HG03439 (cell line): ENCODE measurements around the gene FBP1.

Experiments
- ATAC-seq: cut with Tn5 transposase; IDR thresholded peaks from one replicate; pipeline ENCODE4 v1.9.1; 2021; ENCODE audit warnings: mild to moderate bottlenecking, moderate library complexity; ENCODE audit not compliant: unreplicated experiment

The FBP1 gene

GRCh38 chr9:94657021-94657725, 17.9 kb upstream of the FBP1 start:
- no peak for ATAC-seq

GRCh38 chr9:94656200-94656599, 16.9 kb upstream of the FBP1 start:
- no peak for ATAC-seq

GRCh38 chr9:94655739-94656138, 16.4 kb upstream of the FBP1 start:
- no peak for ATAC-seq

- ATAC-seq = no peak
These were observed 15.0 kb upstream of the FBP1 start for GRCh38 chr9:94654165-94654894.

DNA sequence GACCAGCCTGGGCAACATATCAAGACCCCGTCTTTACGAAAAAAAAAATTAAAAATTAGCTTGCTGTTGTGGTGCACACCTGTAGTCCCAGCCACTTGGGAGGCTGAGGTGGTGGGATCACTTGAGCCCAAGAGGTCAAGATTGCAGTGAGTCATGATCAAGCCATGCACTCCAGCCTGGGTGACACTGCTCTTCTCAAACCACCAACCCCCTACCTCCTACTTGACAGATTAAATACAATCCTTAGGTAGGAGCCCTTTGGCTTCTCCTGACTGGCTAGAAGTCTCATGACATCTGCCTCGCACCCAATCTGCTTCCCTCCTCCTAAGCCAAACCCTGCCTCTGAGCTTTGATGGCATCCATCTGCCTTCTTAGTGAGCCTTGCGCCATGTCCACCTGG, 11.6 kb upstream of the FBP1 start:
- no peak for ATAC-seq

- ATAC-seq = no peak
These were observed 9.9 kb upstream of the FBP1 start for GRCh38 chr9:94649100-94649819.

DNA sequence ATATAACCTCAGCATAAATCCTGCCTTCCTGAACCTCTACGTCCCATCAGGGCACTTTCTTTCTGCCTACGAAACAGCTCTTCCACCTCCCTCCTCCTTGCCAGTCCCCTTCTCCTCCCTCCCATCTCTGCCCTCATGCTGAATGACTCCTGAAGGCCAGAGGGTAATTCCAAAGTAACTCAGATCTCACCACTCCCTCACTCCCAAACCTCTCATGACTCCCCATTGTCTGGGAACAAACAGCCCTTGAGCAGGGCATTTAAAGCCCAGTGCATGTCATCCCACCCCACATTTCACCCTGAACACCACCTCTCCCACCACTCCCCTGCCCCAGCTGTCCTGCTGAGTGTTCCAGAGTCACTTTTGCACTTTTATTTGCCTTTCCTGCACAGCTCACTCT, 8.9 kb upstream of the FBP1 start:
- ATAC-seq = no peak

- no peak for ATAC-seq
These were observed 6.6 kb upstream of the FBP1 start for GRCh38 chr9:94645901-94646300.

DNA sequence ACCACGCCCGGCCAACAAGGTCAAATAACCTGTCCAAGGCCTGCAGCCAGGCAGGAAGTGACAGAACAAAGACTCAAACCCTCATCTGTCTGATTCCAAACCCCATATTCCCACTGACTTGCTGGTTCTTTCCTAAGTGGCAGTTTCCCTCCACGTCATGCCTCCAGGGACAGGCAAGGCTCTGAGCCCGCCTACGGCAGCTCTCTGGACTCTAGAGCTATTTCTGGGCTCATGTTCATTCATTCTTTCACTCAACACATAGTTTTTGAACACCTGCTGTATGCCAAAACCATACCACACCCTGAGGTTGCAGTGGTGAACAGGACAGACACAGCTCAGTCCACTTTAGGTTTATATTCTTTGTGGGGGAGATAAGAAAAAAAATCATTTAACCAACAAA, 5.2 kb upstream of the FBP1 start:
- no peak for ATAC-seq

DNA sequence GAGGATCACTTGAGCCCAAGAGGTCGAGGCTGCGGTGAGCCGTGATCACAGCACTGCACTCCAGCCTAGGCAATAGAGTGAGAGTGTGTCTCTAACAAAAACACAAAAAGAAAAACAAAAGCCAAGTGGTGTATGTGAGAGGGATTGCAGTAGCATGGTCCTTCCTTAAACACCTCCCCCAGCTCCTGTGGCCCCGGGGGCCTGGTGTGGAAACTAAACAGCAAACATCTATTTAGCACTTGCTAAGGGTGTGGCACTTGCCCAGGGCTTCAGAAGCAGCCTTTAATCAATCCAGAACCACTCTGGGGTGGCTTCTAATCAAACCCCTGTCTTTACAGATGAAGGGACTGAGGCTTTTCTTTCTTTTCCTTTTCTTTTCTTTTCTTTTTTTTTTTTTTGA, 4.4 kb upstream of the FBP1 start:
- no peak for ATAC-seq

DNA sequence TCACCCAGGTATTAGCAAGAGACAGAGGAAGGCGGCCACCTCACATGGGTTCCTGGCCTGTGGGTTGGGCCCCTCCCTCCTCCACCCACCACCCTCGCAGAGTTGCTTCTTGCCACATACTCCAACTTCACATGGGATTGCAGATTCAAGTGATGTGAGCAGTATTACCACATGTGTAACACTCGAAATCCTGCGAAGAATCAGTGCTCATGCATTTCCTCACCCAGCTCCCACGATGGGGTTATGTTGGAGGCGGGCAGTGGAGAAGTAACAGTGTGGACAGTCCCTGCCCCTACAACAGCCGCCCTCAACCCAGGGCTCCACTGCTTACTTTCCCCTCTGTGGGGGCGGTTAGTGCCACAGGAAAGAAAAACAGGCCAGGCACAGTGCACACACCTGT, 3.9 kb upstream of the FBP1 start:
- no peak for ATAC-seq

GRCh38 chr9:94642501-94642900, 3.2 kb upstream of the FBP1 start:
- ATAC-seq = no peak

GRCh38 chr9:94639999-94640376, 670 bp upstream of the FBP1 start:
- ATAC-seq = no peak

DNA sequence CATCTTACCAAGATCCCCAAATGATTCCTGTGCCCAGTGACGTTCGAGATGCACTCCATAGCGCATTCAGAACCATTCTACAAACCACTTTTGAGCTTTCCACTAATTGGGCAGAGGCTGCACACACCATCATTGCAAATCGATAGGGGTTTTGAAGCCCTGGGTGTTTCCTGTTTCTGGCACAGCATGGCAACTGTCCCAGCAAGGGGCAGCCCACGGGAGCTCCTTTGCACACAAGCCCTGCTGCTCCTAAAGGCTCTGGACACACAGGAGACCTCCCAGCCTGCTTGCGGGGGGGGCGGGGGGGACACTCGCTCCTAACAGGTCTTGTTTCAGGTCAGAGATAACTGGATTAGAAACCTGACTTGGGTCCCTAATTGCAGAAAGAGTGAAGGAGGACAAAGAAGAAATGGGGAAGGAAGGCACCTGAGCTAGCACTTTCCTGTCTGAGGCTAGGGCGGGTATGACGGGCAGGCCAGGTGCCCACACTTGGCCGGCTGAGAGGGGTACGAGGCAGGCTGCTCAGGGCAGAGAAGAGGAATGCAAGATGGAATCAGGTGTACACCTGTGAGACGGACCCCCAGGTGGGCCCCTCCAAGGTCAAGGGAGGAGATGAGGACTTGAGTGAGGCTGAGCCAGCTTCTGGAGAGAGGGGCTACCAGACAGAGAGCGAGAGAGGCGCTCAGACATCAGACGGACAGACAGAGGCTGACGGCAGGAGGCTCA, 820 bp downstream of the FBP1 start:
- ATAC-seq = no peak

- no peak for ATAC-seq
These were observed 6.6 kb downstream of the FBP1 start for GRCh38 chr9:94632737-94633136.

DNA sequence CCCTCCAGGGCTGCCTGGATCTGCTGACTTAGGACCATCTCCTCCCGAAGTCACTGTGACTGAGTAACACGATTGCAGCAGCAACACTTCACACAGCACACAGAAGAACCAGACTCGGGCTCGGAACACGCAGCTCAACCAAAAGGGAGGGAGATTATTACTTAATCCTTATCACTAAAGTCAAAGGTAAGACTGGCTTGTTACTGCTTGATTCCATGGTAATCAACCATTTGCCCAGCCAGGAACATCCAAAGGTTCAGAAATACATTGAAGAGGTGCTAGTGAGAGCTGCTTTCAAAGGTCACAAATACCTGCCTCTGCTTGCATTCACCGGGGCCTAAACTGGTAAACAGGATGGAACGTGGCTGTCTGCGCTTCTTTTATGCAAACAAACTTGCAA, 7.7 kb downstream of the FBP1 start:
- no peak for ATAC-seq

DNA sequence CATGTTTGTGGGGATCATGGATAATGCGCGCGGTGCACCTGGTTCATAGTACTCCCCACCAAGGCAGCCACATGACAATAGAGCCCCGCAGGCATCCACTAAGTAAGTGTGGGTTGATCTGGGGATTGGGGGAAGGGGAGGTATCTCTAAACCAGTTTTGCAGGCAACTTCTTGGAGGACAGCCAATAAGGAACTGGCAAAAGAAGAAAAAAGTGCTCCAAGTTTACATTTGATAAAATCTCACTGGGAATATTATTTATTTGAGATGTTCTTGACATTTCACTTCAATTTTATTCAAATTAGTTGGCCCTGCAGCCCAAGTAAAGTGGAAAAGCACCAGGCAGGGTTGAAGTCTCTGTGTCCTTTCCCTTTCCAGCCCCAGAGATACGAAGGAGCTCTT, 8.5 kb downstream of the FBP1 start:
- no peak for ATAC-seq

GRCh38 chr9:94630281-94630680, 9.0 kb downstream of the FBP1 start:
- ATAC-seq = no peak

DNA sequence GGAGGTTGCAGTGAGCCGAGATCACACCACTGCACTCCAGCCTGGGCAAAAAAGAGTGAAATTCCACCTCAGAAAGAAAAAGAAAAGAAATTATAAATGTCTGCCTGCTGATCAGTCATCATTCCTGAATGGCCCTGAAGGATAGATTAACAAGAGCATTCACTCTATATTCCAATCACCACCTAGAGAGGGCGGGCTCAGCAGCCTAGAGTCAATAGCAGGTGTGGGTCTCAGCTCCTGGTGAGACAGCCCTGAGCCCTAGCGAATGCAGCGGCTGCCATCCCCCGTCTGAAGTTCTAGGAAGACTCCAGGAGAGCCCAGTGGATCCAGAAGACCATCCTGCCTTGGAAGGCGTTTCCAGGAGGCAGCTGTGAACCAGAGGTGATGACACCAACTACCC, 12.0 kb downstream of the FBP1 start:
- no peak for ATAC-seq

GRCh38 chr9:94625835-94626234, 13.5 kb downstream of the FBP1 start:
- no peak for ATAC-seq

GRCh38 chr9:94624629-94625028, 14.7 kb downstream of the FBP1 start:
- ATAC-seq = no peak
